Measurements from ENCODE around the gene ZNF182.

The ZNF182 gene

GRCh38 chrX:48003367-48003757 lies 427 bp downstream of the ZNF182 start:
- DNase-seq (ENCODE audit: low read depth), result peak; percentile 33
- TF ChIP-seq CTCF (IDR thresholded peaks at IDR 0.05; ENCODE audit: insufficient read depth, low read depth, low read length, missing control alignments), result no peak
- H3K4me3 ChIP-seq (ENCODE audit: low read depth, low read length), result peak overlapping the region; percentile 85

DNA sequence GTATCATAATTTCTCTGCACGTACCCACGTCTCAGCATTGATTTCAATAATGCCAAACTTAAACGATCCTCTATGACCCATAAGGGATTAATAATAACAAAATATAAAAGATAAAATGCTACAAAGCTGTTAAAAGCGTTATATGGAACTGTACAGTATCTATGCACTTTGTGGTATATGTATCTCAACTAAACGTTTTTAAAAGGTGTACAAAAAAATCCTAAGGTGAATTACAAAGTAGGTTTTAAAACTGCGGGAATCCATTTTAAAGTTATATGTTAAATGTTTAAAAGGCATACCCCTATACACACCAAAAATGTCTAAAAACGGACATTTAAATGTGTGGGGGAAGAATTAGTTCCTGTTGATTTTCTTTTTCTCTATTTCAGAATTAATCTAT lies 860 bp downstream of the ZNF182 start:
- DNase-seq (ENCODE audit: low read depth), result no peak
- TF ChIP-seq CTCF (IDR thresholded peaks at IDR 0.05; ENCODE audit: insufficient read depth, low read depth, low read length, missing control alignments), result no peak
- peak overlapping the region; percentile 85 for H3K4me3 ChIP-seq (ENCODE audit: low read depth, low read length)

DNA sequence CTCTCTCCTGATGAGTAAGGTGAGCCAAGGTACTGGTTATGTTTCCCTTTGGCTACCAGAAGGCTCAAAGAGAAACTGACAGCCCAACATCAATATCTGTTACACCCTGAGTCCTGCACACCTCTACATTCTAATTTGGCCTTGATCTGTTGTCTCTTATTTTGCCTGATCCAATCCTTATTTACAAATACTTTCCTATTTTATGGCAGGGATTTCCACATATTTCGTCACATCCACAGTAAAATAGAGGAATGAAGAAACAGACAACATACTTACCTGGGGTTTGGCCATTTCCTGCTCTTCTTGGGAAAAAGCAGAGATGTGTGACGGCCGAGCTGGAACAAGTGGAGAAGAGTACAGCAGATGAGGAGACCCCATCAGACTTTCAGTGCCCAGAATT lies 1.5 kb downstream of the ZNF182 start:
- no peak for TF ChIP-seq CTCF (IDR thresholded peaks at IDR 0.05; ENCODE audit: insufficient read depth, low read depth, low read length, missing control alignments)
- no peak for DNase-seq (ENCODE audit: low read depth)
- no peak overlapping the region for H3K4me3 ChIP-seq (ENCODE audit: low read depth, low read length)

DNA sequence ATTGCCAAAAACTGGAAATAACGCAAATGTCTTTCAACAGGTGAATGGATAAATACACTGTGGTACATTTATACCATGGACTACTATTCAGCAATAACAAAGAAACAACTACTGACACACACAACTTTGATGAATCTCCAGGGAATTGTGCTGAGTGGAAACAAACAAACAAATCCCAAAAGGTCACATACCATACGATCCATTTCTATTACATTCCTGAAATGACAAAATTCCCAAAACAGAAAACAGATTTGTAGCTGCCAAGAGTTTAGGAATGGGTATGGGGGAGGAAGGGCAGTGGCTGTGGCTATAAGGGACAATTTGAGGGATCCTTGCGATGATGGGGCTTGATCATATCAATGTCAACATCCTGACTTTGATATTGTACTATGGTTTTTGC lies 2.5 kb downstream of the ZNF182 start:
- H3K4me3 ChIP-seq (ENCODE audit: low read depth, low read length), result no peak overlapping the region
- TF ChIP-seq CTCF (IDR thresholded peaks at IDR 0.05; ENCODE audit: insufficient read depth, low read depth, low read length, missing control alignments), result no peak
- DNase-seq (ENCODE audit: low read depth), result no peak

GRCh38 chrX:47992669-47993068 lies 11.1 kb downstream of the ZNF182 start:
- TF ChIP-seq CTCF (IDR thresholded peaks at IDR 0.05; ENCODE audit: insufficient read depth, low read depth, low read length, missing control alignments), result no peak
- DNase-seq (ENCODE audit: low read depth), result no peak
- H3K4me3 ChIP-seq (ENCODE audit: low read depth, low read length), result no peak overlapping the region

GRCh38 chrX:47992095-47992380 lies 11.8 kb downstream of the ZNF182 start:
- TF ChIP-seq CTCF (IDR thresholded peaks at IDR 0.05; ENCODE audit: insufficient read depth, low read depth, low read length, missing control alignments), result no peak
- DNase-seq (ENCODE audit: low read depth), result no peak
- H3K4me3 ChIP-seq (ENCODE audit: low read depth, low read length), result no peak overlapping the region

GRCh38 chrX:47991263-47992094 lies 12.3 kb downstream of the ZNF182 start:
- no peak overlapping the region for H3K4me3 ChIP-seq (ENCODE audit: low read depth, low read length)
- DNase-seq (ENCODE audit: low read depth), result no peak
- TF ChIP-seq CTCF (IDR thresholded peaks at IDR 0.05; ENCODE audit: insufficient read depth, low read depth, low read length, missing control alignments), result no peak
